NCI-H1930 (cell line): ENCODE measurements around the gene ILKAP.

ENCODE experiments used
- DNase-seq, 2 experiments: peaks; one replicate each; lab custom pipeline; 2025; lab: John Stamatoyannopoulos, UW

ILKAP gene

GRCh38 chr2:238124488-238125126, 78.9 kb downstream of the ILKAP start:
- no peak for DNase-seq

DNA sequence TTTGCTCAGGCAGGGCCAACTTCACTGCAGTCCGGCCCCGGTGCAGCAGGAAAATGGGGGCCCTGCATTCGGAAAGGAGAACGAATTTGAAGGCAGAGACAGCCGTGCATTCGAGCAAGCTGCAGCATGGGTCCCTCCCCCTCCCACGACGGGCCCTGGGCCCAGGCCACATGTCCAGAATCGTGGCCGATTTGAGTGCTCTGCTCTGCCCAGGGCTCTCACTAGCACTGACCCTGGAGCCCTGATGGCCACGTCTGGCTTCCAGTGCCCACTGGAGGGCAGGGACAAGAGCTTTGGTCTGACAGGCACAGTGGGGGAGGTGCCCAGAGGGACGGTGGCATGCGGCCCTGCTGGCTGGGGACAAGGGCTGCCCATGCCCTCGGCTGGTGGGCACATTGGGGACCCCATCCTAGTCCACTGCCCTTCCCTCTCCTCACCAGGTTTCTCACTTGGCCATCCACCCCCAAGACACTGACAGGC, 79.5 kb downstream of the ILKAP start:
- no peak for DNase-seq

DNA sequence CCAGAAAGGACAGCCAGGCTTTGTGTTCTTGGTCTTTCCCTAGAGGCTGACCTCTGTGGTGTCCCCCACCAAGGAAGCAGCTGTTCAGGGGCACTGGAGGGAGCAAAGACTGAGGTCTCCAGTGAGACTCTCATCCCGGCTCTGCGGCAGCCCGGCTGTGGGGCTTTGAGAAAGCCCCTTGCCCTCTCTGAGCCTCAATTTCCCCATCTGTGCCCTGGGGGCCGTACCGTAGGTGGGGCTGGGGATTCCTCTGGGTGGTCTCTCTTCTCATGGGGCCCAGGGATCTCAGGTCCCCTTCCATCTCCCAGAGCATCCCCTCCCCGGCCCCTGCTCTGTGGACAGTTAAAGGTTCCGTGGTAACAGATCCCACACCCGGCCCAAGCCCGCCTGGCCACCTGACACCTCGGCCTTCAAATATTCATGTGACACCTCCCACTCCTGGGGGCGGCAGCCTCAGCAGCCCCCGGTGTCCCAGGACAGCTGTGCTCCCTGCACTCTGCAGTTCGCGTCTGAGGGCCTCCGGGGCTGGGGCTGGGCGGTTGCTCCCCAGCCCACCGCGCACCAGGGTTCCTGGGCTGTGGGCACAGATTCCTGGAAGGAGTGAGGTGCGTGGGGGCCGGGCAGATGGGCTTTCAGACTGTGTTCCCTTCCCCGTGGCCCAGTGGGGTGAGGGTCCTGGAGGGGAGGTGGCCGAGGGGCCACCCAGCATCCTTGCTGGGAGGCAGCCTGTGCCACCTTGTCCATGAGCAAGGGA, 80.1 kb downstream of the ILKAP start:
- DNase-seq = no peak

GRCh38 chr2:238122287-238123217, 80.9 kb downstream of the ILKAP start:
- DNase-seq = no peak

DNA sequence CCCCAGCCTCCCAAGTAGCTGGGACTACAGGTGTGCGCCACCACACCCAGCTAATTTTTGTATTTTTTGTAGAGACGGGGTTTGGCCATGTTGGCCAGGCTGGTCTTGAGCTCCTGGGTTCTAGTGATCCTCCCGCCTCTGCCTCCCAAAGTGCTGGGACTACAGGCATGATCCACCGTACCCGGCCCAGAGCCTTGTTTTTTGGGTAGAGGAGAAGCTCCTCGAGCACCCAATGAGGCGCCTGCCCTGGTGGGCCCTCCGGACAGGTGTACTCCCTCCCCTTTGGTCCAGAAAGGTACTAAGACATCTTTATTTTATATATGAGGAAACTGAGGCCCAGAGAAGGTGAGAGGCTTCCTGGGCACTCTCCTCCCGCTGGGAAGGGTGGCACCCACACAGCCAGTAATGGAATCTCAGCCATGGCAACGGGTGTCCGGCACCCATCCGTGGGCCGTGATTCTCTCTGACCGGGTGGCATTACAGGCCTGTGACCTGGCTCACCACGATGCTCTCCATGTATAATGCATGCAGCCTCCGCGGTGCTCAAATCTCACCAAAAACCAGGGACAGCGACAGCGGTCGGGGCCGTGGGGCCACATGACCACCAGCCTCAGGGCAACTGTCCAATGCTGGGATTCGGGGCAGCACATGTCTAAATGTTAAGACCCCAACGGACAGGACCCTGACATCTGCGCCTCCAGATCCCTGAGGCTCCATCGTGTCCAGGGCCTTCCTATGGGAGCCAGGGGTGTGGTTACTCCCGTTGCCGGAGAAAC, 81.8 kb downstream of the ILKAP start:
- DNase-seq = no peak

DNA sequence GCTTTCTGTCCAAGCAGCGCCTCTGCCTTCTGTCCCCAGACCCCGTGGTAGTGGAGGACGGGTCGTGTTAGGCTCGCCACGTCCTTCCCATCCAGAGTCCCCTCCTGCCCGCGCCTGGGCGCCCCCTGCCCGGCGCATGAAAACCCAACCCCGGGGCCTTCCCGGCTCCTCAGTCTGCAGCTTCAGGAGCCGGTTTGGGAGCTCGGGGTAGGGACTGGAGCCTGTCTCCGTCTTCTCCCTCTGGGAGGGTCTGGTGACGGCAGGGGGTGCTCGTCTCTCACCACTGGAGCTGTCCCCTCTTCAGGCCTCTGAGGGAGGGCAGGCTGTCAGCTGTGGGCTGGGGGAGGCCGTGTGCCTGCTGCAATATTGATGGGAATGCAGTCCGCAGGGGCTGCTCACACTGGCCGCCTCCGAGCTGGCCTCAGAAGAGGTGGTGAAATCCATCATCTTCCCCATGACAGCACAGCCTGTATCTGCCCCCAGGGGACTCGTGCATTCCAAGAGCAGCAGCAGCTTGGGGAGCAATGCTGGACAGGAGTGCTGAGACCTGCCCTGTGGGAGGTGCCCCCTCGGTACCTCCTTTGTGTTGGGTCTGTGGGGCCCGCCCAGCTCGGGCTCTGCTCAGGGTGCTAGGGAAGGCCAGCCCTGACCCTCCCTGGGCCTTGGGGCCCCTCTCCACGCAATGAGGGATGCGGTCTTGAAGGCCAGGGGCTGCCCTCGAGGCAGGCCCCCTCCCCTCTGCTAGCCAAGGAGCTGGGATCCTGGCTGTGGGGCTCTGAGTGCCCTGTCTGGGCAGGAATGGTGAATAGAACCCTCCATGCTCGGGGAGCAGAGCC, 82.8 kb downstream of the ILKAP start:
- no peak for DNase-seq
